Adrenal gland (tissue), 12 donors: ENCODE data around the gene ABCB4. TPM values are rescaled to one million over a fixed set of nuclear protein-coding genes. Genes with fewer than 3 reads are reported as not detected.

Source experiments
- DNase-seq, 7 donors: peaks; one replicate each; pipeline ENCODE4 v3.0.0-alpha.2; 2019 to 2020
- H3K27ac ChIP-seq, 5 donors: fragments of 200-600 bp; sonication (generic) in 4 of 5; 1 replicate in 3 of 5; 2 replicates in 2 of 5; pipeline versions ENCODE4 v1.5.1 to v1.8.0; 2016 to 2020; ENCODE audit warnings: mild to moderate bottlenecking in 1 of 5
- H3K27me3 ChIP-seq: fragments of 200-600 bp; 2 replicates; pipeline ENCODE4 v1.8.0; 2021
- H3K36me3 ChIP-seq, 2 donors: fragments of 200-600 bp; replicated peaks in 1 of 2; 1 replicate in 1 of 2; 2 replicates in 1 of 2; pipeline versions ENCODE4 v1.5.1 to v1.8.0; 2018 to 2022
- H3K4me1 ChIP-seq, 2 donors: fragments of 200-600 bp; replicated peaks in 1 of 2; 1 replicate in 1 of 2; 2 replicates in 1 of 2; pipeline versions ENCODE4 v1.5.1 to v1.8.0; 2018 to 2021
- H3K4me3 ChIP-seq, 4 donors: fragments of 200-600 bp; sonication (generic) in 3 of 4; one replicate each; pipeline ENCODE4 v1.5.1; 2016 to 2018
- H3K9me3 ChIP-seq, 3 donors: fragments of 200-600 bp; sonication (generic) in 1 of 3; replicated peaks in 1 of 3; 1 replicate in 2 of 3; 2 replicates in 1 of 3; pipeline versions ENCODE4 v1.5.1 to v1.8.0; 2016 to 2021
- POLR2A ChIP-seq, 2 donors: fragments of 450-650 bp; IDR thresholded peaks; one replicate each; pipeline ENCODE4 v1.6.1; 2017; ENCODE audit warnings: antibody characterized with exemption in 2 of 2, mild to moderate bottlenecking in 2 of 2, moderate library complexity in 1 of 2
- WGBS, 4 donors: extraction: QIAGEN DNeasy Blood & Tissue Kit in 2 of 4; methylation state at CpG; one replicate each; pipeline versions ENCODE4 v1.1.5 to v1.1.7; 2013 to 2017; 5-methylcytosine and 5-hydroxymethylcytosine counted together
- intact Hi-C, 2 donors: fragments of 100-400 bp; cut with DNase I; formaldehyde crosslinking; loops; one replicate each; pipeline versions ENCODE4 v1.14.1 to v1.15.0; 2022 to 2023
- polyA plus RNA-seq, 3 donors: library from polyadenylated mRNA; stranded (reverse); fragments of 200-250 nt in 2 of 3; fragments of 350-450 nt in 1 of 3; fragmentation: Illumina TruSeq in 1 of 3; extraction: RNeasy Lipid Tissue Mini Kit (QIAGEN cat#74804) in 1 of 3; gene quantifications; one replicate each; pipeline ENCODE4 v1.2.3, GENCODE V29; 2013 to 2014
- total RNA-seq, 9 donors: library from RNA; depleted of rRNA in 4 of 9; stranded (reverse); fragments of >200 nt in 4 of 9; fragments of 120-200 nt in 1 of 9; fragmentation: NEBNext Ultra II Directional in 1 of 9; extraction: Animal tissue kit (Norgen Biotek cat#: 25700) in 1 of 9; gene quantifications; one replicate each; pipeline versions ENCODE4 v1.1.0 to v1.2.4, GENCODE V29; 2013 to 2023
- TF ChIP-seq, protein P1 (sequence below), 6 experiments: fragments of 450-650 bp in 4 of 6; fragments of 200-600 bp in 2 of 6; sonication (generic) in 1 of 6; IDR thresholded peaks; 1 replicate in 5 of 6; 2 replicates in 1 of 6; pipeline versions ENCODE4 v1.5.1 to v1.8.0; 2016 to 2021; ENCODE audit warnings: antibody characterized with exemption in 6 of 6, mild to moderate bottlenecking in 2 of 6, moderate library complexity in 1 of 6
- donor health status: healthy with polysubstance abuse.
- donor health status: Bipolar disorder and iron deficiency.
- donor health status: DM: yes; HTN: yes; CAD: no.
- donor health status: DM: no; HTN: no; CAD: no.
- donor health status: DM: no; HTN: no; CAD: no.
- donor health status: DM: yes; HTN: yes; CAD: no.

ABCB4 gene
- total and polyA plus RNA-seq, 12 donors: 5.9 to 62.6 (median 13.2) TPM

- 86 to 92% (median 91%) methylated on average over 5 of the region's 5 CpGs for WGBS, 4 donors
- no peak for DNase-seq
- no peaks in the 10 kb centered on the region for H3K4me1 ChIP-seq
- intact Hi-C loops: no loop called here
- H3K36me3 ChIP-seq: no peaks in the 10 kb centered on the region
- TF ChIP-seq POLR2A (IDR thresholded peaks at IDR 0.05): no peak
- TF ChIP-seq, protein P1, sequence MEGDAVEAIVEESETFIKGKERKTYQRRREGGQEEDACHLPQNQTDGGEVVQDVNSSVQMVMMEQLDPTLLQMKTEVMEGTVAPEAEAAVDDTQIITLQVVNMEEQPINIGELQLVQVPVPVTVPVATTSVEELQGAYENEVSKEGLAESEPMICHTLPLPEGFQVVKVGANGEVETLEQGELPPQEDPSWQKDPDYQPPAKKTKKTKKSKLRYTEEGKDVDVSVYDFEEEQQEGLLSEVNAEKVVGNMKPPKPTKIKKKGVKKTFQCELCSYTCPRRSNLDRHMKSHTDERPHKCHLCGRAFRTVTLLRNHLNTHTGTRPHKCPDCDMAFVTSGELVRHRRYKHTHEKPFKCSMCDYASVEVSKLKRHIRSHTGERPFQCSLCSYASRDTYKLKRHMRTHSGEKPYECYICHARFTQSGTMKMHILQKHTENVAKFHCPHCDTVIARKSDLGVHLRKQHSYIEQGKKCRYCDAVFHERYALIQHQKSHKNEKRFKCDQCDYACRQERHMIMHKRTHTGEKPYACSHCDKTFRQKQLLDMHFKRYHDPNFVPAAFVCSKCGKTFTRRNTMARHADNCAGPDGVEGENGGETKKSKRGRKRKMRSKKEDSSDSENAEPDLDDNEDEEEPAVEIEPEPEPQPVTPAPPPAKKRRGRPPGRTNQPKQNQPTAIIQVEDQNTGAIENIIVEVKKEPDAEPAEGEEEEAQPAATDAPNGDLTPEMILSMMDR (IDR thresholded peaks at IDR 0.05): no peak
- no peak overlapping the region for H3K4me3 ChIP-seq
- no peaks in the 10 kb centered on the region for H3K27me3 ChIP-seq
- H3K9me3 ChIP-seq: no peaks in the 10 kb centered on the region
- H3K27ac ChIP-seq: no peak overlapping the region
Observed at GRCh38 chr7:87380905-87381304, 94.6 kb downstream of the ABCB4 start.

- TF ChIP-seq POLR2A (IDR thresholded peaks at IDR 0.05): no peak
- TF ChIP-seq, protein P1 (IDR thresholded peaks at IDR 0.05): no peak
- Histone ChIP-seq H3K27me3 (no peaks in the 10 kb centered on the region), H3K27ac (no peak overlapping the region), H3K9me3 (peaks cover 0 to 5% (median 0%) of the 10 kb centered on the region in 3 donors), H3K36me3 (no peaks in the 10 kb centered on the region), H3K4me3 (no peak overlapping the region), H3K4me1 (no peaks in the 10 kb centered on the region)
- DNase-seq: no peak
- intact Hi-C loops: no loop called here
- WGBS, 4 donors: 59 to 67% (median 63%) methylated on average over 5 of the region's 5 CpGs
Observed at GRCh38 chr7:87375662-87376435, 99.6 kb downstream of the ABCB4 start.

- intact Hi-C loops: no loop called here
- DNase-seq: no peak
- no peak overlapping the region for H3K27ac ChIP-seq
- no peaks in the 10 kb centered on the region for H3K36me3 ChIP-seq
- WGBS, 4 donors: 97 to 100% (median 100%) methylated on average over 1 of the region's 1 CpG
- H3K27me3 ChIP-seq: no peaks in the 10 kb centered on the region
- no peak overlapping the region for H3K4me3 ChIP-seq
- H3K4me1 ChIP-seq: no peaks in the 10 kb centered on the region
- no peak for TF ChIP-seq POLR2A (IDR thresholded peaks at IDR 0.05)
- TF ChIP-seq, protein P1 (IDR thresholded peaks at IDR 0.05): no peak
- H3K9me3 ChIP-seq: peaks cover 0 to 5% (median 0%) of the 10 kb centered on the region in 3 donors
Observed at GRCh38 chr7:87370660-87371180, 104.8 kb downstream of the ABCB4 start.

DNA sequence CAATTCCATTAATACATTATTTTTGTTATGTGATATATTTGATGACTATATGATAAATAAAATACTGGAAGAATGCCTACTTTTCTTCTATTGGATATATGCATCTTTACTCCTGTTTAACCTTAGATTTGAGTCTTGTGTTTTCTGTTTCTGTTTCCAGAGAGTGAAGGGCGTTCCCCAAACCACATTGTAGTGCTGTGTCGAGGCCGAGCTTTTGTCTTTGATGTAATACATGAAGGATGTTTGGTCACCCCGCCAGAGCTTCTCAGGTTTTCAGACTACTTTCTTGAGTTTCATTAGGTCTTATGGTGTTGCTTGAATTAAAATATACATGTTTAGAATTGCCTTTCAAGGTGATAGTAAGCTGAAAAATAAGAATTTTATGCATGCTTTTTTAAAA is 106.3 kb downstream of the ABCB4 start:
- 88 to 99% (median 97%) methylated on average over 4 of the region's 4 CpGs for WGBS, 4 donors
- Histone ChIP-seq H3K4me3 (no peak overlapping the region), H3K9me3 (peaks cover 0 to 5% (median 0%) of the 10 kb centered on the region in 3 donors), H3K36me3 (no peaks in the 10 kb centered on the region), H3K4me1 (no peaks in the 10 kb centered on the region), H3K27me3 (no peaks in the 10 kb centered on the region), H3K27ac (no peak overlapping the region)
- no peak for DNase-seq
- intact Hi-C loops: no loop called here
- TF ChIP-seq, protein P1 (IDR thresholded peaks at IDR 0.05): no peak
- TF ChIP-seq POLR2A (IDR thresholded peaks at IDR 0.05): no peak
